Measurements from ENCODE around the gene ARHGEF11. TPM values are rescaled to one million over a fixed set of nuclear protein-coding genes. Genes with fewer than 3 reads are reported as not detected.

ARHGEF11 gene
- polyA plus RNA-seq, 5 donors = 29.6 to 40.2 (median 37.0) TPM

DNA sequence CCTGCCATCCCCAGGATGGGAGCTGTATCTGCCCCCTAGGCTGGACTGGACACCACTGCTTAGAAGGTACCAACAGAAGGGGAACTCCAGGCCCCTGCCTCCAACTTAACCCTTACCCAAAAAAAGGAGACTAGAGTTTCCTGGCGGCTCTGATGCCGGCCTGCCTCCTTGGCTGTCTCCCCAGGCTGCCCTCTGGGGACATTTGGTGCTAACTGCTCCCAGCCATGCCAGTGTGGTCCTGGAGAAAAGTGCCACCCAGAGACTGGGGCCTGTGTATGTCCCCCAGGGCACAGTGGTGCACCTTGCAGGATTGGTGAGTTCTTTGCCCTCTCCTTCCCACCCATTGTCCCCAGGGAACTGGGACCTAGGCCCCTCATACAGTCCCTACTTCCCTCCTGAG lies 133.2 kb downstream of the ARHGEF11 start:
- no peak for DNase-seq

DNA sequence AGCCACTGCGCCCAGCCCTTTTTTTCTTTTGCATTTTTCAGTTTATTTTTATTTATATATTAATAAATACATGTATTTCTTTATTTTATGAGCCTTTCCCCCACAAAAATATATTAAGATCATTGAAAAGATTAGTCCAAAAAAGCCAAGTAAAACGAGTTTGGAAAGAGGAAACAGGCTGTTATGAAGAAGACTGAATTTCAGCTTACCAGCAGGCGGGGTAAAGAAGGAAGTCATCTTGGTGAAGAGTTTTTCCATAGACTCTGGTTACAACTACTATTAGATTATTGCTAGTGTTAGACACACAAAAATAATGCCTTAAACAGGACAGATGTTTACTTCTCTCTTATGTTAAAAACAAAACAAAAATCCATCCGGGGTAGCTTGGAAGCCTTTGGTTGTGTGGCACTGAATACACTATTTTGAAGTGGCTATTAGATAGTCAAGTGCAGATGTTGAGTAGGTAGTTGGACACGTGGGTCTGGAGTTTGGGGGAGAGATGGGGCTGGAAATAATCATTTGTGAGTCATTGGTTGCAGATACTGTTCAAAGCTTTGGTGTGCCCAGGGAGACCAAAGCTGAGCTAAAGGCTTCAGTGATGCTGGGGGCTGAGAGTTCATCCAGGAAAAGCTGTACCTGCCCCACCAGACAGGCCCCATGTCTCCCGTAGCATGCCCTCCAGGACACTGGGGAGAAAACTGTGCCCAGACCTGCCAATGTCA lies 133.8 kb downstream of the ARHGEF11 start:
- DNase-seq = no peak

DNA sequence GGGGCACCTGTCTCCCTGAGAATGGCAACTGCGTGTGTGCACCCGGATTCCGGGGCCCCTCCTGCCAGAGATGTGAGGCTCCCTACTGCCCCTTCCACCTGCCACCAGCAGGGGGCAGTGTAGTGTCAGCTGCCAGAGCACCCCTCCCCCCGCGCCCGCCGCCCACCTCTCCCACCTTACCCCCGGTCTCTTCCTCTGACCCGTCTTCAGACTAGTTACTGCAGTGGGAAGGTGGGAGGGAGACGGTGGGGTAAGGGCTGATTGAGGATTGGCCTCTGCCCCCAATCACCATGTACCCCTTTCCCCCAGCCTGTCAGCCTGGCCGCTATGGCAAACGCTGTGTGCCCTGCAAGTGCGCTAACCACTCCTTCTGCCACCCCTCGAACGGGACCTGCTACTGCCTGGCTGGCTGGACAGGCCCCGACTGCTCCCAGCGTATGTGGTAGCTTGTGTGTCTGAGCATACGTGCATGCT lies 135.2 kb downstream of the ARHGEF11 start:
- DNase-seq = no peak

DNA sequence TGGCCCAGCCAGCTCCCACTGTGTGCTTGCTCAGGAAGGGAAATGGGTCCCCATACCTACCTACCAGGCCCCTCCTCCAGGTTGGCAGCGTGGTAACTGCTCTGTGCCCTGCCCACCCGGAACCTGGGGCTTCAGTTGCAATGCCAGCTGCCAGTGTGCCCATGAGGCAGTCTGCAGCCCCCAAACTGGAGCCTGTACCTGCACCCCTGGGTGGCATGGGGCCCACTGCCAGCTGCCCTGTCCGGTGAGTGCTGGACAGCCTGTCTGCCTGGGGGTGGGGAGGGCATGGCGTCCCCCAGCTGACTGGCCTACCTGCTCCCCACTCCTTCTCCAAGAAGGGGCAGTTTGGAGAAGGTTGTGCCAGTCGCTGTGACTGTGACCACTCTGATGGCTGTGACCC lies 135.9 kb downstream of the ARHGEF11 start:
- DNase-seq = no peak

DNA sequence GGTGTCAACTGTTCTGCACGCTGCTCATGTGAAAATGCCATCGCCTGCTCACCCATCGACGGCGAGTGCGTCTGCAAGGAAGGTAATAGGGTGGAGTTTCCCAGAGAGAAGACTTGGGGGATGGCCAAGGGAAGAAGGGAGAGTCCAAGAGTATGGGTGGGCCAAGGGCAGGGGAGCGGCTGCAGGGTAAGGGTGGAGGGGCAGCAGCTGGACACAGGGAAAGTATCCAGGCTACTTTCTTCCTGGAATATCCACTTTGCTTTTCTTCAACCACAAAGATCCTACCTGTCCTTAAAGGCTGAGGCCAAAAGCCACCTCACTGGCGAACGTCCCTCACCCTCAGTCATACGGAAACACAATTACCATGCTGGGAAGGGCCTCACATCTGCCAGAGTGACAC lies 136.6 kb downstream of the ARHGEF11 start:
- no peak for DNase-seq

DNA sequence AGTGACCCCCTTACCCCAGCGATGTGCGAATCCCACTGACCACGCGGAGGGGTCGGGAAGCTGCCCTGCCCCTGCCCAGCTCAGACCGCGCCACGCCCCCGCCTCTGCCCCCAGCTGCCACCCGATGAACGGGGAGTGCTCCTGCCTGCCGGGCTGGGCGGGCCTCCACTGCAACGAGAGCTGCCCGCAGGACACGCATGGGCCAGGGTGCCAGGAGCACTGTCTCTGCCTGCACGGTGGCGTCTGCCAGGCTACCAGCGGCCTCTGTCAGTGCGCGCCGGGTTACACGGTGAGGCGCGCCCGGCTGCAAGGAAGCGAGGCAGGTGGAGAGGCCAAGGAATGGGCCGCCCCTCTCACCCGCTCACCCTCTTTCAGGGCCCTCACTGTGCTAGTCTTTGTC lies 137.0 kb downstream of the ARHGEF11 start:
- DNase-seq = no peak

DNA sequence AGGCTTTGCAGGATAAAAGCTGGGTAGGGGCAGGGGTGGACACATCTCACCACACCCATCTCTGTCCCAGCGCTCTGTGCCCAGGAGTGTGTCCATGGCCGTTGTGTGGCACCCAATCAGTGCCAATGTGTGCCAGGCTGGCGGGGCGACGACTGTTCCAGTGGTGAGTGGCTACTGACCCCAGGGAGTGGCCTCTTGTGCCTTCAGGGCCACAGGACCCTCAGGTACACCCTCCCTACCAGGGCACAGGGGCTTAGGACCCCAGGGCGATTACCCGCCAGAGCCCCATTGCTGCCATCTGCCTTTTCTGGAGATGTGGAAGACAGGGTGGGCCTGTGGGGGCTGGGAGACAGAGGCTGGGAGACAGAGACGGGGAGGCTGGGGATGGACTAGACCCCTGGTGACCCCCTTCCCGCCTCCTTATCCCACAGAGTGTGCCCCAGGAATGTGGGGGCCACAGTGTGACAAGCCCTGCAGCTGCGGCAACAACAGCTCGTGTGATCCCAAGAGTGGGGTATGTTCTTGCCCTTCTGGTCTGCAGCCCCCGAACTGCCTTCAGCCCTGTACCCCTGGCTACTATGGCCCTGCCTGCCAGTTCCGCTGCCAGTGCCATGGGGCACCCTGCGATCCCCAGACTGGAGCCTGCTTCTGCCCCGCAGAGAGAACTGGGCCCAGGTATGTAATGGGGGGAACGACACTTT lies 139.2 kb downstream of the ARHGEF11 start:
- no peak for DNase-seq

DNA sequence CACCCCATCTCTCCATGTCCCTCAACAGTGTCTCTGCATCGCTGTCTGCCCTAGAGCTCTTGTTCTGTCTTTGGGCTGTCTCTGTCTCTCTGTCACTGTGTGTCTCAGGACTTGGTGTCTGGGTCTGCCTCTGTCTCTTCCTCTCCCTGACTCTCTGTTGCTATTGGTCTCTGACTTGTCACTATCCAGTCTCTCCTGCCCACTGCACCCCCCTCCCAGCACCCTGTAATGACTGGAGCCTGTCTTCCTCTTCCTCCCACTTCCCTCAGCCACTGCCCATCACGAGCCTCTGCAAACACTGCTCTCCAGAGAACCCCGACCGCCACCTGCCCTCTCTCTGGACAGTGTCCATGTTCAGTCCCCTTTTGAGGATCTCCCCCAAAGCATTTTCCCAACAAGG lies 139.9 kb downstream of the ARHGEF11 start:
- no peak for DNase-seq

DNA sequence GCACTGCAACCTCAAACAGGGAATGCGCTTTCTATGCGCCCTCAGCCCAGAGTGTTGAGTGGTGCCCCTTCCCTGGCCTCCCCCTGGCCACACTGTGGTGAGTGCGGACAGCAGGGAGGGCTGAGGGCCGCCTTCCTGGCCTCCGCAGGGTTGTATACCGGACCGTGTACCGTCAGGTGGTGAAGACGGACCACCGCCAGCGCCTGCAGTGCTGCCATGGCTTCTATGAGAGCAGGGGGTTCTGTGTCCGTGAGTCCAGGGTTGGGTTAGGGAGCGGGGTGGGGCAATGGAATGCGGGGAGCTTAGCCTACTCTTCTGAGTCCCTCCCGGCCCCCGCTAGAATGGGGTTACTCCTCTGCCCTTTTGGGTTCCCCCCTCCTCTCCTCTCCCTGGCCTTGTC lies 140.4 kb downstream of the ARHGEF11 start:
- DNase-seq = no peak

DNA sequence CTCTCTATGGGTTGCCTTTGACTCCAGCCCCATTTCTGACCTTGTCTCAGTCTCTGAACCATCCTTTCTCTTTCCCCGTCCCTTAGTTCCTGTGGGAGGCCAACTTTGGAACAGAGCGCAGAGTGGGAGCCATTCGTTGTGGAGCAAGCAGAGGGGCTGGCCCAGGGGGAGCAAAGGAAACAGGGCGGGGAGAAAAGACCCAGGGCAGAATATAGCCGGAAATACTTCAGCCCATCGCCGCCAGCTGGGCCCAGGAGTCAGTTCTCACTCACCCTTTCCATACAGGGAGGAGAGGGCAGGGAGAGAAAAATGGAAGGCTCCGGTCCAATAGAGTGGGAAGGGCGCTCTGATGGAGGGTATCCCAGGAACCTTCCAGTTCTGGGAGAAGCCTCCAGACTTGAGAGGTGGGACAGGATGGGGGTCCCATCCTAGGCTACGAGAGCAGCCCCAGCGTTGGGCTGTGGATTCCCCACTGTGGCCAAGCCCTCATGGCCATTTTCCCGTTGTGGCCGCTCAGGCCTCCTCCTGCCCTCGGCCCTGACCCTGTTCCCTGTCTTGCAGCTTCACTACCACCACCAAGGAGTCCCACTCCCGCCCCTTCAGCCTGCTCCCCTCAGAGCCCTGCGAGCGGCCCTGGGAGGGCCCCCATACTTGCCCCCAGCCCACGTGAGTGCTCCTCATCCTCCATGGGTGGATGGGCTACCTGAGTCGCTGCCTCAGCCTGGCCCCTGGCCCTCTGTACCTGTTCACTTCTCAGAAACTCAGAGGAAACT lies 141.2 kb downstream of the ARHGEF11 start:
- DNase-seq = peak; percentile 45 to 52

DNA sequence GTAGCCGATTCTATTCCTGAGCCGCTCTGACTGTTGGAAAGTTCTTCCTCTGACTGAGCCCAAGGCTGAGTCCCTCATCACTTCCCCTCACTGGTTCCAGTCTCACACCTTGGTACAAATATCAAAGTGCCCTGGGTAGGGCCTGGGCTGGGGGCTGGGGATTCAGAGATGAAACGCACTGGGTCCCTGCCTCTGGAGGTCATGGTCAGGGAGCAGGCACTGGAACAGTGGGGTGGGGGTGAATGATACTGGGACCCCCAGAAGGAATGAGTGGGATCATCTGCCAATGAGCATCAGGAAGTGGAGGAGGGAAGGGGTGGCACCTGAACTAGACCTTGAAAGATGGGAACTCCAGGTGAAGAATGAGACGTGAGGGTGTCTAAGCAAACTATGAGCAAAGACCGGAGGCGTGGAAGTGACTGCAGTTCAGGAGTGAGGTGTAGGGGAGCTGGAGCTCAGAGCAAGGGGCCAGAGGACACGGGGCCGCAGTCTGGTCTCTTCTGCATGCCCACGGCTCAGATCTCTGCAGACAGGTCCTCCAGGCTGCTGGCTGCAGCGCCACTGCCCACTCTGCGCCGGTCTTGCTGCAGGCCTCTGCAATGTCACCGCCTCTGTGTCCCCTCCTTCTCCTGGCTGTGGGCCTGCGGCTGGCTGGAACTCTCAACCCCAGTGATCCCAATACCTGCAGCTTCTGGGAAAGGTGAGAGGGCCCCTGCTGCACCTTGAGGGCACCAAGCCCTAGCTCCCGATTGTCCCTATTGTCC lies 142.0 kb downstream of the ARHGEF11 start:
- DNase-seq = no peak

DNA sequence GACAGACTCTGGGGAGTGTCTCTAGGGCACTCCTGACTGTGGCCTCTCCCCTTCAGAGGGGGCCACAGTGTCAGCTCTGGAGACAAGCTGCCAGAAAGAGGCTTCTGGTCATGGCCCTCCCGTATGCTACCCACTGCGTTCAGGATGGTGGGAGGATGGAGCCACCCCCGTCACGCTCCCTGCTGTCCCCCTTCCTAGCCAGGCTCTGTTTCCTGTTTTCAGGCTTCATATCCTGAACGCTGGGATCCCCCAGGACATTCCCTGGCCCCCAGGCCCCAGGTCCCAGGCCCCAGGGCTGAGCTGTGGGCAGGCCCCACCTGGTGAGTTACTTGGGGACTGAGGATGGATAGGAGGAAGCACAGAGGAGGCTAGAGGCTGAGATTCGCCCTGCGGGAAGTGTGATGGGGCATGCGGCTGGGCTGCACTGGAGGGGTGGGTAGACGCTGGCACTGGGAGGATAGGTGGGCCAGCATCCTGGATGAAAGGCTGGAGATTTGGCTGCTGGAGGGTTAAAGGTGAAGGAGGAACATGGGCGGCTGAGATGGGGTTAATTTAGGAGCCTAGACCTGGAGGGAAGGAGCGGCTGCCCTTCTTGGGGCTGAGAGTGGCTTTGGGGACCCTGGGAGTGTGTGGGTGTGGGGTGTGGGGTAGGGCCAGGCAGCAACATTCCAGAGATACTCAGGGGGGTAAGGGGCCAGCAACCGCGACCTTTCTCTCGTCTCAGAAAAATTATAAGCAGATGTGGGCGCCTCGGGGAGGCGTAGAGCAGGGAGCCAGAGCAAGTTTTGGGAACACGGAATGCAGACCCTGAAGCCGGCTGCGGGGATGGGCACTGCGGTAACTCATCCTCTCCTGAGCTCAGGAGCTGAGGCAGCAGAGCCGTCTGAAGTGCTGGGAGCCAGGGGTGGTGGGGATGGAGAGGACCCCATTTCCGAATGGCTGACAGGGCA lies 143.3 kb downstream of the ARHGEF11 start:
- DNase-seq = no peak

DNA sequence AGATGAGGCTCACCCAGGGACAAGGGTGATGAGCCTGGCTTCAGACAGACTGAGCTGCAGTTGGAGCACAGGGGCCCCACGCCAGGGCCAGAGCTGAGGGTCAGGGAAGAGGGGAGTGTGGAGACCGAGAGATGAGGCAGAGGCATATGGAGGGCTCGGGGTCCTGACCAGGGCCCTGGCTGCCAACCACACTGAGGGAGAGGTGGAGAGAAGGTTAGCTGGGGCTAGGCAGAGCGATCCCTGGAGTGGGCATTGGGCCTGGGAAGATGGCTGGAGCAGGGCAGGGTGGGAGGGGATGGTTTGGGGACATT lies 144.0 kb downstream of the ARHGEF11 start:
- DNase-seq = no peak

DNA sequence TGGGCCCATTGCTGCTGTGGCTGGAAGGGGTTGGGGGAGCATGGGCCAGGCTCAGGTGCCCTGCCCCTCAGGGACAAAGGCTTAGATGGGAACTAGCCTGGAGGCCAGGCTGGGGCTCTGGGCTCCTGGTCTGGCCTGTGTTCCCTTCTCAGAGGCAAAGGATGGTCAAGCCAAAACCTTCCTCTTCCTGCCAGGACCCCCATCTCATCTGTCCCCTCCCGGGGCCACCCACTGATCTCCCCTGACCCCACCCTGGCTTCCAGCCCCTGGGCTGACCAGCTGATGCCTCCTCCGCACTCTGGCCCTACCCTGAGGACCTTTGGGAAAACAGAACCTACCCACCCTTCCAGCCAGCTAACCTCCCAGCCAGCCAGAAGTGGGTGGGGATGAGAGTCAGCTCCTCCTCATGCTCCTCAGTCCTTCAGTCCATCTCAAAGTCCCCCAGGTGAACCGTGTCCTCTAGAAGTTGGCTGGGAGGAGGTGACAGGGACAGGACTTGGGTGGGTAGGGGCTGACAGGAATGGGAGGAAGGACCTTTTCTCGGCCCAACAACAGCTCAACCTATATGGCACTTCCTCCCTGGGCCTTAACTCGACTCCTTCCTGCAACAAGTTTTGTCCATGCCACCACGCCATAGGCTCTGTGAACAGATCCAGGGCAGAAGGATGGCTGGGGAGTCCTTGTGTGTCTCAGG lies 144.5 kb downstream of the ARHGEF11 start:
- no peak for DNase-seq

DNA sequence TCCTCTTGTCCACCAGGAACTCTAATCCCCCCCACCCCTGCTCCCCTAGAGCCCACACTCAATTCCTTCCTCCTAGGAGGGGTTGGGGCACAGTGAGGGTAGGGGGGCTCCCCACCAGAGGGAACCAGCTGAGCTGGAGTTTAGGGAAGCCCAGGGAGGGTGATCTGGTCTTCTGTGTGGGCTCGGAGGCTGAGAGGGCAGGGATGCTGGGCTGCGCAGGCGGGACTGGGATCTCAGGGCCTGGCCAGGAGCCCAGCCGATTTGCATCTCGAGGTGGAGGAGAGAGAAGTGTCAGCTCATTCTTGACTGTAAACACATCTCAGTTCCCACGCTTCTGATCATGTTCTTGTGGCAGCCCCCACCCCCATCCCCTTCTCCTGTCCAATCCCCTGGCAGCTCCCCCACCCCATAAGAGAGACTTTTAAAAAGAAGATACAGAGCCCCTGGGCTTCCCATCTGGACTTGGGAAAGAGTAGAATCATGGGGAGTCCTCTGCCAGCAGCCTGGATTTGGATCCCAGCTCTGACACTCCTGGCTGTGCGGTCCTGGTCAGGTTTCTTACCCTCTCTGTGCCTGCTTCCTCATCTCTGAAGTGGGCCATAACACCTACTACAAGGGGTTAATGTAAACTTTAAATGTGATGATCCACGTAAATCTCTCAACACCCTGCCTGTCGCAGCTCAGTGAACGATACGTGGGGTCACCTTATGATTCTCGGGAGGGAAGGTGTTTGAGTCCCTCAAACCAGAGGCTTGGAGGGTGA lies 145.4 kb downstream of the ARHGEF11 start:
- DNase-seq = no peak

DNA sequence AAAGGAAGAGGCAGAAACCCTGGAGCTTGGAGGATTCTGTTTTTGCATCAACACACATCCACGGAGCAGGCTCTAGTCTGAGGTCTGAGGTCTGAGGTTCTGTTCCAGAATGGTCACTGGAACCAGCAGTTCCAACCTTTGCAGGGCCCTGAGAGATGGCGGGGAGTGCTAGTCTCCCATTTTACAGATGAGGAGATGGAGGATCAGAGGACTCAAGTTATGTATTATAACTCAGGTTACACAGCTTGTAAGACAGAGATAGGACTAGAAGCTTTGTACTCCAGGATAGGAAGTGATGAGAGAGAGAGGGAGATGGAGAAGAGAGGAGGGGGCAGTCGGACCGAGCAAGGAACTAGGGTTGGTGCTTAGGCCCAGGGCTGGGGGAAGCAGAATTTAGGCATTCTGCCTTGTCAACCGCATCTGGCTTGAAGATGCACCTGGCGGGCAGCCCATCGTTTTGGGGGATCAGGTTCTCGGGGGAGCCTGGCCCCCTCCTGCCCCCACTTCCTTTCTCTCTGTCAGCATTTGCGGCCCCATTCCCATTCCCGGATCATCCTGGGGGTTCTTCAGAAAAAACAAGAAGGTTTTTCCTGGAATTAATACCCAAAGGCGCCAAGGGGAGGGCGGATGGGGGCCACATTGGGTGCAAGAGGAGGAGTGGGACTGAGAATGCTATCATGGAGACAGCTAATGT lies 146.4 kb downstream of the ARHGEF11 start:
- no peak for DNase-seq

DNA sequence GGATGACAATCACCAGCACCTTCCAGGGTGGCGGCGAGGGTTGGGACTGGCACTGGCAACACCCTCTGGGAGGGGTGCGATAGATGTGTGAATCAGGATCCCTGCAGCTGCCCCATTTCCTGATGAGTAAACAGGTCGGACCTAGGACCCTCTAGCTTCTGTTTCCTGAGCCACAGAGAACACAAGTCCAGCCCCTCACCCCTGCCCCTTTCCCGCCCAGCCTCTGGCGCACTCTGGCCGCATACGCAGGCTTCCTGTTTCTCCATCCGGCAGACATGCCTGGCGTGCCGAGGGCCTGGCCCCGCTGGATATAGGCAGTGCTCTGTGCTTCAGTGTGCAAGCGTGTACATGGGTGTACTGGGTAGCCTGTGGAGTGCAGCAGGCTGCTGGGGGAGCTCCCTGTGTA lies 147.4 kb downstream of the ARHGEF11 start:
- peak; percentile 61 to 76 for DNase-seq

DNA sequence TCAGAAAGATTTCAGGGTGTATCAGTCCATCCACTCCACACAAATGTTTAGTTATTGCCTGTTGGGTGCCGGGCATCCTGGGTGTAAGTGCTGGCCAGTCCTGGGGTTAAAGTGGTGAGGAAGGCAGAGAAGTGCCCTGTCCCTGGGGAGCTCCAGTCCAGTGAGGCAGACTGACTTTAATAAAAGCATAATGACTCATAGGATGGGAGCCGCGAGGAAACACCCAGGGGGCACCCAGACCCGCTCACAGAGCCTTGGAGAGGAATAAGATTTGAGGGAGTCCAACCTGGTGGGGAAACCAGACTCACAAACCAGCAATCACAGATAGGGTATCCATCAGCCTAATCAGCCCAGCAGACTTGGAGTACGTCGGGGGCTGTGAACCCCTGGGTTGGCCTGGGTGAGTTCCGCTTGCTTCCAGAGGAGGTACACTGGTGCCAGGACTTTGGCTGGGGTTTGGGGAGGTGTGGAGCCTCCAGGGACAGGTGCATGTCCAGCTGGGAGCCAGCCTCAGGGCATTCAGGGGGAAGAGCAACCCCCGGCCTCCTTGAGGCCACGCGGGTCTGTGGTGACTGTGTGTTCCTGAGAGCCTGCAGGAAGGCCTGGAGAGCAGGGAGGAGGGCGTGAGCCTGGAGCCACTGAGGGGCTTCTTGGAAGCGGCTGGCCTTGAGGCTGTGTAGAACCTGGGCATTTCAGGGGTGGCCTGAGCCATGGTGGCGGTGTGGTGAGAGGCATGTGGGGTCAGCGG lies 148.3 kb downstream of the ARHGEF11 start:
- no peak for DNase-seq

Data from right lung (tissue), 5 donors.